Upper lobe of left lung (tissue), 6 donors: ENCODE data around the gene ZRANB2. TPM values are rescaled to one million over a fixed set of nuclear protein-coding genes. Genes with fewer than 3 reads are reported as not detected.

Experiments
- ATAC-seq, 2 donors: fragments of 200-7000 bp; cut with Tn5 transposase; one replicate each; pipeline ENCODE4 v1.9.1; 2022; ENCODE audit warnings: mild to moderate bottlenecking in 2 of 2, moderate library complexity in 2 of 2; ENCODE audit not compliant: low FRiP score in 2 of 2
- DNase-seq, 2 donors: peaks; one replicate each; pipeline ENCODE4 v3.0.0-alpha.2; 2019 to 2020
- H3K27ac ChIP-seq, 4 donors: fragments of 200-600 bp; sonication (generic); one replicate each; pipeline ENCODE4 v1.5.1; 2016 to 2019
- H3K27me3 ChIP-seq, 4 donors: fragments of 200-600 bp; sonication (generic); one replicate each; pipeline ENCODE4 v1.5.1; 2017 to 2019
- H3K36me3 ChIP-seq, 4 donors: fragments of 200-600 bp; sonication (generic); one replicate each; pipeline ENCODE4 v1.5.1; 2016 to 2019
- H3K4me1 ChIP-seq, 4 donors: fragments of 200-600 bp; sonication (generic); one replicate each; pipeline ENCODE4 v1.5.1; 2018 to 2019
- H3K4me3 ChIP-seq, 4 donors: fragments of 200-600 bp; sonication (generic); one replicate each; pipeline ENCODE4 v1.5.1; 2017 to 2019; ENCODE audit warnings: mild to moderate bottlenecking in 2 of 4, moderate library complexity in 1 of 4
- H3K9me3 ChIP-seq, 4 donors: fragments of 200-600 bp; sonication (generic); one replicate each; pipeline ENCODE4 v1.5.1; 2018 to 2019
- EP300 ChIP-seq, 4 donors: sonication (generic); formaldehyde crosslinking; IDR thresholded peaks; one replicate each; pipeline ENCODE4 v1.5.1; 2017; ENCODE audit warnings: antibody characterized with exemption in 4 of 4, control low read depth in 2 of 4
- POLR2A ChIP-seq, 4 donors: fragments of 450-650 bp; IDR thresholded peaks; one replicate each; pipeline ENCODE4 v1.5.1; 2016 to 2017; ENCODE audit warnings: antibody characterized with exemption in 4 of 4, mild to moderate bottlenecking in 2 of 4
- POLR2AphosphoS5 ChIP-seq, 2 donors: sonication (generic); formaldehyde crosslinking; IDR thresholded peaks; one replicate each; pipeline ENCODE4 v1.5.1; 2017; ENCODE audit warnings: antibody characterized with exemption in 2 of 2
- WGBS, 2 donors: methylation state at CpG; one replicate each; pipeline ENCODE4 v1.1.5; 2017 to 2018; 5-methylcytosine and 5-hydroxymethylcytosine counted together
- total RNA-seq, 6 donors: library from RNA; depleted of rRNA in 4 of 6; stranded (reverse); fragments of >200 nt in 4 of 6; gene quantifications; one replicate each; pipeline versions ENCODE4 v1.1.0 to v1.2.1, GENCODE V29; 2016 to 2021
- TF ChIP-seq, protein P1 (sequence below), 6 experiments: fragments of 450-650 bp in 4 of 6; fragments of 200-600 bp in 2 of 6; sonication (generic) in 2 of 6; IDR thresholded peaks; one replicate each; pipeline ENCODE4 v1.5.1; 2016 to 2019; ENCODE audit warnings: antibody characterized with exemption in 6 of 6
- donor health status: DM: no; HTN: no; CAD: no; lungs with moderate emphysema.
- donor health status: DM: no; HTN: yes; CAD: no; lungs with severe emphysema.

The ZRANB2 gene
- total RNA-seq, 6 donors from 2014 or later = 51.3 to 203 (median 69.7) TPM

DNA sequence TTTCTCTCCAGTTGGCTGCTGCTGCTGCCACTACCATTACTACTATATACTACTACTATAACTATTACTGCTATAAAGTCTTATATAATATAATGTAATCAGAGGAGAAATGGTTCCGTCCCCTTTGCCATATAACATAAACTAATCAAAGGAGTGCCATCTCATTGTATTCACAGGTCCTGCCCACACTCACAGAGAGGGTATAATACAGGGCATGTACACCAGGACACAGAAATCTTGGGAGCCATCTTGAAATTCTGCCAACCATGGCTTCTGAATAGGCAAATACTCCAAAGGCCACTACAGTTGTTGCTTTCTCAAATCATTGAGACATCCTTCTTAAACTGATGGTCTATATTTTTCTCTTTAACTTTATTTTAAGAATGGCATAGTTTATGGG is 6.9 kb upstream of the ZRANB2 start:
- no peak for DNase-seq
- TF ChIP-seq POLR2A (IDR thresholded peaks at IDR 0.05) = no peak
- no peak for TF ChIP-seq POLR2AphosphoS5 (IDR thresholded peaks at IDR 0.05)
- no peak for TF ChIP-seq EP300 (IDR thresholded peaks at IDR 0.05)
- TF ChIP-seq, protein P1, sequence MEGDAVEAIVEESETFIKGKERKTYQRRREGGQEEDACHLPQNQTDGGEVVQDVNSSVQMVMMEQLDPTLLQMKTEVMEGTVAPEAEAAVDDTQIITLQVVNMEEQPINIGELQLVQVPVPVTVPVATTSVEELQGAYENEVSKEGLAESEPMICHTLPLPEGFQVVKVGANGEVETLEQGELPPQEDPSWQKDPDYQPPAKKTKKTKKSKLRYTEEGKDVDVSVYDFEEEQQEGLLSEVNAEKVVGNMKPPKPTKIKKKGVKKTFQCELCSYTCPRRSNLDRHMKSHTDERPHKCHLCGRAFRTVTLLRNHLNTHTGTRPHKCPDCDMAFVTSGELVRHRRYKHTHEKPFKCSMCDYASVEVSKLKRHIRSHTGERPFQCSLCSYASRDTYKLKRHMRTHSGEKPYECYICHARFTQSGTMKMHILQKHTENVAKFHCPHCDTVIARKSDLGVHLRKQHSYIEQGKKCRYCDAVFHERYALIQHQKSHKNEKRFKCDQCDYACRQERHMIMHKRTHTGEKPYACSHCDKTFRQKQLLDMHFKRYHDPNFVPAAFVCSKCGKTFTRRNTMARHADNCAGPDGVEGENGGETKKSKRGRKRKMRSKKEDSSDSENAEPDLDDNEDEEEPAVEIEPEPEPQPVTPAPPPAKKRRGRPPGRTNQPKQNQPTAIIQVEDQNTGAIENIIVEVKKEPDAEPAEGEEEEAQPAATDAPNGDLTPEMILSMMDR (IDR thresholded peaks at IDR 0.05) = no peak
- ATAC-seq = no peak
- WGBS, 2 donors = 64 to 79% methylated on average over 1 of the region's 1 CpG
- Histone ChIP-seq H3K27ac (no peak overlapping the region), H3K4me1 (no peaks in the 10 kb centered on the region), H3K27me3 (no peaks in the 10 kb centered on the region), H3K9me3 (no peaks in the 10 kb centered on the region), H3K36me3 (no peaks in the 10 kb centered on the region), H3K4me3 (peak overlapping the region in 3 of 4 donors; percentile 14 to 37 (median 36))

DNA sequence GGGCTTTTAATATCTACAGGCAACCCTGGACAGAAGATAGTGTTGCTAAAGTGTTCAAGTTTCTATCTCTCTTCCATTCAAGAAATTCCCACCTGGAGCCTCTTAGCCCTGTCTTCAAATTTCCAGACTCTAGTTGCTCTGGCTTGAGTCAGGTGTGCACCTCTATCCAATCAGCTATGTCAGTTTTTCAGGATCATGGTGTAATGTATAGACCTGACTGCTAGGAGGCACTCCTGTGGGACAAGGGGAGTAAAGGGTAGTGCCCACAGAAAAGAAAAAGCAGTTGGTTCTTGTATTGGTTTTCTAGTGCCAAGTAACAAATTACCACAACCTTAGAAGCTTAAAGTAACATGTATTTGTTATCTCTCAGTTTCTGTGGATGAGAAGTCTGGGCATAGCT is 6.2 kb upstream of the ZRANB2 start:
- TF ChIP-seq EP300 (IDR thresholded peaks at IDR 0.05) = no peak
- no peak for TF ChIP-seq POLR2AphosphoS5 (IDR thresholded peaks at IDR 0.05)
- TF ChIP-seq POLR2A (IDR thresholded peaks at IDR 0.05) = no peak
- TF ChIP-seq, protein P1 (IDR thresholded peaks at IDR 0.05) = no peak
- H3K27ac ChIP-seq = no peak overlapping the region
- no peaks in the 10 kb centered on the region for H3K4me1 ChIP-seq
- no peak for ATAC-seq
- no peak for DNase-seq
- H3K27me3 ChIP-seq = no peaks in the 10 kb centered on the region
- H3K9me3 ChIP-seq = no peaks in the 10 kb centered on the region
- H3K36me3 ChIP-seq = no peaks in the 10 kb centered on the region
- no peak overlapping the region for H3K4me3 ChIP-seq

DNA sequence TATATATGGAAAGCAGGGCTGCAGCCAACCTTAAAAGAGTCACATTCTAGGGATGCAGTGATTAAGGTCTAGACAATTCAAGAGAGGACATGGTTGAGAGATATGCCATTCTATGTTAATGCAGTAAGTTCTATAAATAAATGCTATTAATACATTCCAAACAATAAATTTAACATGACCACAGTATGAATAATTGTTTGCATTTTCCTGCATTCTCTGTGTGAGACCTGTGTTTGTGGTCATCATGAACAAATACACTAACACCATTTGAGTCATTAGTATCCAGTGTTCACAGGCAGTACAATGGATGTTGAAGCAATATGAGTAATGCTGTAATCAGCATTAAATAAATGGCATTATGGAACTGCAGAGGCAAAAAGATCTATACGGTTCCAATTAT is 5.5 kb upstream of the ZRANB2 start:
- DNase-seq (no peak), ATAC-seq (no peak)
- Histone ChIP-seq H3K36me3 (no peaks in the 10 kb centered on the region), H3K4me3 (no peak overlapping the region), H3K9me3 (no peaks in the 10 kb centered on the region), H3K27me3 (no peaks in the 10 kb centered on the region), H3K4me1 (peaks cover 0 to 7% (median 5%) of the 10 kb centered on the region in 4 donors), H3K27ac (no peak overlapping the region)
- TF ChIP-seq POLR2A (IDR thresholded peaks at IDR 0.05) = no peak
- TF ChIP-seq POLR2AphosphoS5 (IDR thresholded peaks at IDR 0.05) = no peak
- TF ChIP-seq, protein P1 (IDR thresholded peaks at IDR 0.05) = no peak
- TF ChIP-seq EP300 (IDR thresholded peaks at IDR 0.05) = no peak
- 81 to 88% methylated on average over 1 of the region's 1 CpG for WGBS, 2 donors

DNA sequence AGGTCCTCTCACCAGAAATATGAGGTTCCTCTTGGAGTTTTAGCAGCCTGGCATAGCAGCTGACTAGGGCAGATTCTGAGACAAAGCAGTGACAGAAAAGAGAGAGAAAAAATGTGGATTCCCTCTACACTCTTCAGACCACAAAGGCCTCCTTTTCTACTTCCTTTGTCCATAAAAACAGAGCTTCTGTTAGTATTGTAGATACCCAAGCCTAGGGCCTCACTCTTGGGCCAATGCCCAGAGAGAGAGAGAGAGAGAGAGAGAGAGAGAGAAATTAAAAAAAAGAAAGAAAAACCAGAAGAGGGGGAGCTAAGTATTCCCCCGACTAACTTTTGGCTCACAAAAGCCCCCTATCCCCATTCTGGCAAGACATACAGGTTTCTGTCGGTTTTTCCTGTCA is 2.4 kb upstream of the ZRANB2 start:
- ATAC-seq (no peak), DNase-seq (no peak)
- no peak overlapping the region for H3K27ac ChIP-seq
- TF ChIP-seq EP300 (IDR thresholded peaks at IDR 0.05) (no peak), POLR2AphosphoS5 (IDR thresholded peaks at IDR 0.05) (no peak), POLR2A (IDR thresholded peaks at IDR 0.05) (no peak)
- TF ChIP-seq, protein P1 (IDR thresholded peaks at IDR 0.05) = no peak
- 69 to 70% methylated on average over 2 of the region's 2 CpGs for WGBS, 2 donors
- no peaks in the 10 kb centered on the region for H3K27me3 ChIP-seq
- peaks cover 0 to 4% (median 1%) of the 10 kb centered on the region in 4 donors for H3K36me3 ChIP-seq
- peaks cover 17 to 27% (median 20%) of the 10 kb centered on the region in 4 donors for H3K4me1 ChIP-seq
- H3K9me3 ChIP-seq = no peaks in the 10 kb centered on the region
- H3K4me3 ChIP-seq = no peak overlapping the region

DNA sequence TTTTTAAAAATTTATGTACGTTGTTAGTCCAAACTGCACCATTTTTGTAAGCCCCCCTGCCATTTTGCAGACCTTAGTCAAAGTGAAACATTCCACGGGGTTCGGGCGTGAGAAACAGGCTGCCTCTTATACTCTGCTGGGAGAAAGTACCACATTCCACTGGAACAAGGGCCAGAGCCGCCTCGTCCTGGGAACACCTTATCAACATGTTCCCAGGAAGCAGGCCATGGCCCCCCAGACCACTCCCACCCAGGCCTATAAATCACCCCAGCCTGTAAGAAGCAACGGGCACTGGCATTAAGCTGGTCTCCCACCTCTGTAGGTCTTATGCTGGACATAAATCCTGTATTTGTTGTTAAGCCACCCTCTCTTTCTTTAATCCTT is 854 bp upstream of the ZRANB2 start:
- 70 to 74% methylated on average over 7 of the region's 7 CpGs for WGBS, 2 donors
- peaks cover 3 to 18% (median 10%) of the 10 kb centered on the region in 4 donors for H3K36me3 ChIP-seq
- peak overlapping the region in 3 of 4 donors; percentile 75 to 88 (median 85) for H3K4me3 ChIP-seq
- H3K27ac ChIP-seq = peak overlapping the region in 3 of 4 donors; percentile 87 to 94 (median 93)
- TF ChIP-seq POLR2A (IDR thresholded peaks at IDR 0.05) = no peak
- TF ChIP-seq POLR2AphosphoS5 (IDR thresholded peaks at IDR 0.05) = no peak
- TF ChIP-seq EP300 (IDR thresholded peaks at IDR 0.05) = no peak
- TF ChIP-seq, protein P1 (IDR thresholded peaks at IDR 0.05) = no peak
- no peaks in the 10 kb centered on the region for H3K9me3 ChIP-seq
- H3K27me3 ChIP-seq = no peaks in the 10 kb centered on the region
- ATAC-seq (no peak), DNase-seq (no peak)
- H3K4me1 ChIP-seq = peaks cover 22 to 34% (median 24%) of the 10 kb centered on the region in 4 donors
